Neural progenitor cell (in vitro differentiated cells): ENCODE data around the gene VPS8. TPM values are rescaled to one million over a fixed set of nuclear protein-coding genes. Genes with fewer than 3 reads are reported as not detected.

Source experiments
- DNase-seq: peaks from one replicate; pipeline ENCODE4 v3.0.0-alpha.2; 2016; ENCODE audit warnings: low spot score
- H2AFZ ChIP-seq: fragments of 200-600 bp; sonication (generic); replicated peaks from 2 replicates; pipeline ENCODE4 v1.6.1; 2016; ENCODE audit warnings: antibody characterized with exemption
- H3F3A ChIP-seq: fragments of 200-600 bp; sonication (generic); 2 replicates; pipeline ENCODE4 v1.6.1; 2016; ENCODE audit warnings: antibody characterized with exemption, low read depth
- H3K27ac ChIP-seq: fragments of 200-600 bp; sonication (generic); 2 replicates; pipeline ENCODE4 v1.5.1; 2016; ENCODE audit warnings: mild to moderate bottlenecking
- H3K27me3 ChIP-seq: fragments of 200-600 bp; sonication (generic); 2 replicates; pipeline ENCODE4 v1.6.1; 2016; ENCODE audit warnings: mild to moderate bottlenecking, moderate library complexity
- H3K36me3 ChIP-seq: fragments of 200-600 bp; sonication (generic); 2 replicates; pipeline ENCODE4 v1.5.1; 2016
- H3K4me1 ChIP-seq: fragments of 200-600 bp; sonication (generic); 2 replicates; pipeline ENCODE4 v1.6.1; 2016; ENCODE audit warnings: mixed run types
- H3K4me2 ChIP-seq: fragments of 200-600 bp; sonication (generic); 2 replicates; pipeline ENCODE4 v1.6.1; 2016
- H3K4me3 ChIP-seq: fragments of 200-600 bp; sonication (generic); 2 replicates; pipeline ENCODE4 v1.5.1; 2016
- H3K79me2 ChIP-seq: fragments of 200-600 bp; sonication (generic); 2 replicates; pipeline ENCODE4 v1.6.1; 2016; ENCODE audit warnings: low read depth
- H3K9ac ChIP-seq: fragments of 200-600 bp; sonication (generic); 2 replicates; pipeline ENCODE4 v1.6.1; 2016
- H3K9me3 ChIP-seq: fragments of 200-600 bp; sonication (generic); 2 replicates; pipeline ENCODE4 v1.5.1; 2016; ENCODE audit warnings: low read depth
- H4K20me1 ChIP-seq: fragments of 200-600 bp; sonication (generic); 2 replicates; pipeline ENCODE4 v1.6.1; 2016; ENCODE audit warnings: low read depth
- H3K27ac Mint-ChIP-seq: 3 replicates; pipeline ENCODE4 v1.8.0; 2021; ENCODE audit warnings: mixed read lengths
- H3K27me3 Mint-ChIP-seq: 2 replicates; pipeline ENCODE4 v1.8.0; 2022; ENCODE audit warnings: low read depth, mild to moderate bottlenecking, inconsistent platforms, moderate library complexity, mixed read lengths; ENCODE audit not compliant: insufficient read depth
- H3K36me3 Mint-ChIP-seq: 3 replicates; pipeline ENCODE4 v1.8.0; 2021; ENCODE audit warnings: mixed read lengths
- H3K4me1 Mint-ChIP-seq: 3 replicates; pipeline ENCODE4 v1.8.0; 2021; ENCODE audit warnings: mixed read lengths
- H3K4me3 Mint-ChIP-seq: 3 replicates; pipeline ENCODE4 v1.8.0; 2021; ENCODE audit warnings: mild to moderate bottlenecking, moderate library complexity, mixed read lengths
- H3K9me3 Mint-ChIP-seq: 3 replicates; pipeline ENCODE4 v1.8.0; 2020; ENCODE audit warnings: mixed read lengths
- EZH2 ChIP-seq: fragments of 200-600 bp; sonication (generic); IDR thresholded peaks from 2 replicates; pipeline ENCODE4 v1.6.1; 2017; ENCODE audit warnings: antibody characterized with exemption, mild to moderate bottlenecking, moderate library complexity
- EZH2phosphoT487 ChIP-seq: fragments of 200-600 bp; sonication (generic); IDR thresholded peaks from 2 replicates; pipeline ENCODE4 v1.6.1; 2017; ENCODE audit warnings: antibody characterized with exemption
- total RNA-seq: library from RNA; depleted of rRNA; stranded (reverse); fragments of >200 nt; gene quantifications from 2 replicates; pipeline ENCODE4 v1.2.3, GENCODE V29; 2015; ENCODE audit warnings: low replicate concordance
- TF ChIP-seq, protein P1 (sequence below): fragments of 200-600 bp; sonication (generic); IDR thresholded peaks from 2 replicates; pipeline ENCODE4 v1.5.1; 2017; ENCODE audit warnings: antibody characterized with exemption, mild to moderate bottlenecking

Gene VPS8
- total RNA-seq, 1 donor from 2014 or later, result 93.1 TPM

DNA sequence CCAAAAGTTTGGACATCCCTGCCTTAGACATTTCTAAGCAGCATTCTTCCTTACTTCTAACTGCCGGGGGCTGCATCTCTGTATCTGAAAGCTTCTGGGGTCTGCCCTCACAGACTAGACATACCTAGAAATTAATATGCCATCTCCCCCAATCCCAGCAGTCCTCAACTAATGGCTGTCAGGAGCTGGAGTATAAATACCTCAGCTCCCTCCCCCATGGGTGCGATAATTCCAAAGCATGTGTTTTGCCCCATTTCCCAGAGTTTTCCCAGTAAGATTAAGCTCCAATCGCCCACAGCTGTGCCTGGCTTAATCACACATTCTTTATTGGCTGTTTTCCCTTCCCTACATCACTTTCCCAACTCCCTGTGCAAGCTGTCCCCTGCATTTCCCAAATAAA, 13.8 kb upstream of the VPS8 start:
- H3K9me3 ChIP-seq, result no peaks in the 10 kb centered on the region
- Mint-ChIP-seq H3K27me3 (no peaks in the 10 kb centered on the region), H3K36me3 (no peaks in the 10 kb centered on the region), H3K4me1 (peaks cover 18% of the 10 kb centered on the region), H3K4me3 (no peak overlapping the region), H3K27ac (no peak overlapping the region), H3K9me3 (no peaks in the 10 kb centered on the region)
- peaks cover 3% of the 10 kb centered on the region for H3F3A ChIP-seq
- H3K27me3 ChIP-seq, result no peaks in the 10 kb centered on the region
- H3K4me1 ChIP-seq, result peaks cover 13% of the 10 kb centered on the region
- H3K36me3 ChIP-seq, result no peaks in the 10 kb centered on the region
- H3K27ac ChIP-seq, result no peak overlapping the region
- DNase-seq, result no peak
- H4K20me1 ChIP-seq, result no peaks in the 10 kb centered on the region
- TF ChIP-seq, protein P1, sequence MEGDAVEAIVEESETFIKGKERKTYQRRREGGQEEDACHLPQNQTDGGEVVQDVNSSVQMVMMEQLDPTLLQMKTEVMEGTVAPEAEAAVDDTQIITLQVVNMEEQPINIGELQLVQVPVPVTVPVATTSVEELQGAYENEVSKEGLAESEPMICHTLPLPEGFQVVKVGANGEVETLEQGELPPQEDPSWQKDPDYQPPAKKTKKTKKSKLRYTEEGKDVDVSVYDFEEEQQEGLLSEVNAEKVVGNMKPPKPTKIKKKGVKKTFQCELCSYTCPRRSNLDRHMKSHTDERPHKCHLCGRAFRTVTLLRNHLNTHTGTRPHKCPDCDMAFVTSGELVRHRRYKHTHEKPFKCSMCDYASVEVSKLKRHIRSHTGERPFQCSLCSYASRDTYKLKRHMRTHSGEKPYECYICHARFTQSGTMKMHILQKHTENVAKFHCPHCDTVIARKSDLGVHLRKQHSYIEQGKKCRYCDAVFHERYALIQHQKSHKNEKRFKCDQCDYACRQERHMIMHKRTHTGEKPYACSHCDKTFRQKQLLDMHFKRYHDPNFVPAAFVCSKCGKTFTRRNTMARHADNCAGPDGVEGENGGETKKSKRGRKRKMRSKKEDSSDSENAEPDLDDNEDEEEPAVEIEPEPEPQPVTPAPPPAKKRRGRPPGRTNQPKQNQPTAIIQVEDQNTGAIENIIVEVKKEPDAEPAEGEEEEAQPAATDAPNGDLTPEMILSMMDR, result no peak
- TF ChIP-seq EZH2phosphoT487 (no peak), EZH2 (no peak)
- H3K4me3 ChIP-seq, result no peak overlapping the region
- H3K9ac ChIP-seq, result no peak overlapping the region
- no peak overlapping the region for H2AFZ ChIP-seq
- H3K79me2 ChIP-seq, result no peaks in the 10 kb centered on the region
- H3K4me2 ChIP-seq, result no peak overlapping the region

DNA sequence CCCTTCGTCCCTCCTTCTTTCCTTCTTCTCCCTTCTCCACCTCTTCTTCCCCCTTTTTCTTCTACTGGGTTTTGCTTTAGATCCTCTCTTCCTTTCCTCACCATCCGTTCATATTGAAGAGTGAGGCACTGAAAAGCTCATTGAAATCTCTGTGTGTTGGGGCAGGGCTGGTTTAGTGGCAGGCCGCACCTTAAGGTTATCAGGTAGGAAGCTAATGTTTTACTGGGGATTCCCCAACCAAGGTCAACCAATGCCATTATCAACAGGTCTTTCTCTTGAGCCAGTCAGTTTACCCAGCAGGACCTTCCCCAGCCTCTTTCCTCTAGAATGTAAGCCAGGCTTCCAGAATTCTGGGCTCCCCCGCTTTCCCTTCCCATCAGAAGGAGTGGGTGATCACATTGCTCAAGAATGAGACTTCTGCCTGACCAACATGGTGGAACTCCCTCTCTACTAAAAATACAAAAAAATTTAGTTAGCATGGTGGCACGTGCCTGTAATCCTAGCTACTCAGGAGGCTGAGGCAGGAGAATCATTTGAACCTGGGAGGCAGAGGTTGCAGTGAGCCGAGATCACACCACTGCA, 11.5 kb upstream of the VPS8 start:
- Mint-ChIP-seq H3K4me1 (peaks cover 10% of the 10 kb centered on the region), H3K4me3 (no peak overlapping the region), H3K36me3 (no peaks in the 10 kb centered on the region), H3K27me3 (no peaks in the 10 kb centered on the region), H3K9me3 (no peaks in the 10 kb centered on the region), H3K27ac (no peak overlapping the region)
- Histone ChIP-seq H3K27me3 (no peaks in the 10 kb centered on the region), H3K79me2 (no peaks in the 10 kb centered on the region), H3F3A (peaks cover 3% of the 10 kb centered on the region), H3K4me2 (no peak overlapping the region), H3K9ac (no peak overlapping the region), H3K27ac (no peak overlapping the region), H3K9me3 (no peaks in the 10 kb centered on the region), H2AFZ (no peak overlapping the region), H3K4me3 (no peak overlapping the region), H3K36me3 (no peaks in the 10 kb centered on the region), H4K20me1 (no peaks in the 10 kb centered on the region), H3K4me1 (peaks cover 8% of the 10 kb centered on the region)
- DNase-seq, result no peak
- TF ChIP-seq, protein P1, result no peak
- TF ChIP-seq EZH2phosphoT487, result no peak
- TF ChIP-seq EZH2, result no peak

DNA sequence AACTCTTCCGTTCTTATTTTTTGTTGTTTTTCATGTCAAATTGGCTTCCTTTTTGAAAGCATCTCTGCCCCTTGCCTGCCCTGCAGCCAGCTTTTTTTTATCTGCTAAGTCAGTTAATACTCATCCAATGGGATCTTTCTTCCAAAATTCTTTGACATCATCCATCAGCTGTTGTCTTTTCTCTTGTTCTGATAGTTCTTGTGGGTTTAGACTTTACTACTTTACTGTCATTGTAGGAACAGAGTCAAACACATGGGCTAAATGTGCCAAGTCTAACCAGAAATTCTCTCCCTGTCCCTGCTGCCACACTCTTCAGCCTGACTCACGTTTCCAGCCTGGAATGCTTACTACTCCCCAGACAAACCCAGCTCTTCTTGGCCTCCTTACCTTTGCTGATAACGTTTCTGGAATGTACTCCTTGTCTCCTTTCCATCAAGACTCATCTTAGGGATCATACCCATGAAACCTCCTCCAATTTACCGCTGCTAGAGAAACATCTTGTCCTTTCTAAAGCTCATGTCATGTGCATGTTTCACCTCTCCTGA, 10.7 kb upstream of the VPS8 start:
- H3K4me1 Mint-ChIP-seq, result peaks cover 5% of the 10 kb centered on the region
- no peaks in the 10 kb centered on the region for H3K79me2 ChIP-seq
- no peak for DNase-seq
- no peak overlapping the region for H3K27ac ChIP-seq
- no peaks in the 10 kb centered on the region for H4K20me1 ChIP-seq
- no peak overlapping the region for H3K4me3 ChIP-seq
- H3K9ac ChIP-seq, result no peak overlapping the region
- H3K27me3 Mint-ChIP-seq, result peaks cover 2% of the 10 kb centered on the region
- no peak overlapping the region for H3K4me3 Mint-ChIP-seq
- H3K36me3 Mint-ChIP-seq, result no peaks in the 10 kb centered on the region
- TF ChIP-seq EZH2phosphoT487 (no peak), EZH2 (no peak)
- TF ChIP-seq, protein P1, result no peak
- no peak overlapping the region for H3K4me2 ChIP-seq
- H3K9me3 Mint-ChIP-seq, result no peaks in the 10 kb centered on the region
- H3K4me1 ChIP-seq, result peaks cover 4% of the 10 kb centered on the region
- H3K9me3 ChIP-seq, result no peaks in the 10 kb centered on the region
- no peak overlapping the region for H3K27ac Mint-ChIP-seq
- H3F3A ChIP-seq, result peaks cover 1% of the 10 kb centered on the region
- no peaks in the 10 kb centered on the region for H3K27me3 ChIP-seq
- peak overlapping the region; percentile 9 for H2AFZ ChIP-seq
- H3K36me3 ChIP-seq, result no peaks in the 10 kb centered on the region
